ENCODE data around the gene RELN.
"Not testable (repeated sequence)": the region's sequence is repeated elsewhere in the genome, so short reads cannot be mapped to it uniquely, and the experiment has no call there.

The RELN gene

DNA sequence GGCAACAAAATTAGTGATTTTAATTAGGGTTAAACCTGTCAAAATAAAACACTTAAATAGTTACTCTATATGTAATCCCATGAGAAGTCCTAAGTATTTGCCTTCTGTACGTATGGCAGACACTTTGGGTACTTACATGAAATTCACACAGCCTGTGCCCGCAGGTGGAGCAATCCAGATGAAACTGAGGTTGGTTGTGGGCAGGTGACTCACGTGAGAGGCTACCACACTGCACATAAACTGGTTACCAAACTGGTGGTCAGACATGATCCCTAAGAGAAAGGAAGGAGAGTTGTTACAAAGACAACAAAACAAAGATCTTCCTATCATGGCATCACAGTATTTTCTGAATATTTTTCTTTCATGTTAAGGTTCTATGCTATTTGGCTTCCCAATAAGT, 156.1 kb downstream of the RELN start:
- H3K27ac Mint-ChIP-seq = no peak overlapping the region
- no peaks in the 10 kb centered on the region for H3K36me3 Mint-ChIP-seq (ENCODE audit: low read depth)
- TF ChIP-seq, protein P1, sequence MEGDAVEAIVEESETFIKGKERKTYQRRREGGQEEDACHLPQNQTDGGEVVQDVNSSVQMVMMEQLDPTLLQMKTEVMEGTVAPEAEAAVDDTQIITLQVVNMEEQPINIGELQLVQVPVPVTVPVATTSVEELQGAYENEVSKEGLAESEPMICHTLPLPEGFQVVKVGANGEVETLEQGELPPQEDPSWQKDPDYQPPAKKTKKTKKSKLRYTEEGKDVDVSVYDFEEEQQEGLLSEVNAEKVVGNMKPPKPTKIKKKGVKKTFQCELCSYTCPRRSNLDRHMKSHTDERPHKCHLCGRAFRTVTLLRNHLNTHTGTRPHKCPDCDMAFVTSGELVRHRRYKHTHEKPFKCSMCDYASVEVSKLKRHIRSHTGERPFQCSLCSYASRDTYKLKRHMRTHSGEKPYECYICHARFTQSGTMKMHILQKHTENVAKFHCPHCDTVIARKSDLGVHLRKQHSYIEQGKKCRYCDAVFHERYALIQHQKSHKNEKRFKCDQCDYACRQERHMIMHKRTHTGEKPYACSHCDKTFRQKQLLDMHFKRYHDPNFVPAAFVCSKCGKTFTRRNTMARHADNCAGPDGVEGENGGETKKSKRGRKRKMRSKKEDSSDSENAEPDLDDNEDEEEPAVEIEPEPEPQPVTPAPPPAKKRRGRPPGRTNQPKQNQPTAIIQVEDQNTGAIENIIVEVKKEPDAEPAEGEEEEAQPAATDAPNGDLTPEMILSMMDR (IDR thresholded peaks at IDR 0.05) = no peak
- no peaks in the 10 kb centered on the region for H3K9me3 Mint-ChIP-seq
- no peaks in the 10 kb centered on the region for H3K4me1 Mint-ChIP-seq
- no peak overlapping the region for H3K4me3 Mint-ChIP-seq
- DNase-seq = no peak
- peaks cover 5% of the 10 kb centered on the region for H3K27me3 Mint-ChIP-seq (ENCODE audit: low read depth, poor library complexity)

DNA sequence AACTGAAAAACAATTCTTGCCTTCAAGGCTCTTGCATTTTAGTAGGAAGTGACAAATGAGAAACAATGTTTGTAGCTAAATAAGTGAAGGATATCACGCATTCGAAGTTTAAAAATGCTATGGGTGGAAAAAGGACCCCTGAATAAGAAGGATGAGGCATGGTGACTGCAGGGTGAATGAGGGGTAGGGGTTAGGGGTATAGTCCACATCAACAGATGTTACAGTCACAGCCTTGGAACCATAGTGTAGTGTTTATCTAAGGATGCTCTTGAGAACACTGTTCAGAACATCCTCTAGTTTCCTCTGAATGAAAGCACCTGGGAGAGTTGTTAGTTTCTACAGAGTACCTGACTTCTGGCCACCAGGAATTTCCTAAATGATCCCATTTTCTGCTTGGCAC, 157.0 kb downstream of the RELN start:
- no peaks in the 10 kb centered on the region for H3K4me1 Mint-ChIP-seq
- H3K36me3 Mint-ChIP-seq (ENCODE audit: low read depth) = no peaks in the 10 kb centered on the region

DNA sequence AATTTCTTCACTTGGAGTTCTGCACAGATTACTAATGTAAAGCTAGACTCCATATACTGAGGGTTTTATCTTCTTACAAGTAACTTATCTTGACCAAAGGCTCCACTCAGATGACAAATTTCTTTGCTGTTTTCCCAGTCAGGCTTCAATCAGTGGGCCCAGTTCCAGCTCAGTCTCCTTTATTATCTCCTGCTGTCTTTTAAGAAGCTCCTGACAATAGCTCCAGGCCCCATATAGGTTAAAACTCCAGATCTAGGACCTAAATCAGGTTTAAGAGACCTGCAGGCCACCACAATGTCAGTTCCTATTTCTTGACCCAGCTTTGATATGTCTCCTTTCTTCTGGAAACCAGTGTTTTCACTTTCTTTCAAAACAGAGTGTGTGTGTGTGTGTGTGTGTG, 165.2 kb downstream of the RELN start:
- no peak for DNase-seq
- Mint-ChIP-seq H3K4me1 (no peaks in the 10 kb centered on the region), H3K9me3 (peaks cover 15% of the 10 kb centered on the region), H3K27ac (no peak overlapping the region), H3K27me3 (ENCODE audit: low read depth, poor library complexity) (peaks cover 9% of the 10 kb centered on the region), H3K4me3 (no peak overlapping the region), H3K36me3 (ENCODE audit: low read depth) (no peaks in the 10 kb centered on the region)
- TF ChIP-seq, protein P1 (IDR thresholded peaks at IDR 0.05) = no peak

More for the DNA sequence above, 157.0 kb downstream of the RELN start:
- Mint-ChIP-seq H3K27me3 (ENCODE audit: low read depth, poor library complexity) (peaks cover 10% of the 10 kb centered on the region), H3K4me3 (no peak overlapping the region), H3K9me3 (no peaks in the 10 kb centered on the region), H3K27ac (no peak overlapping the region)
- TF ChIP-seq, protein P1 (IDR thresholded peaks at IDR 0.05) = no peak
- no peak for DNase-seq

DNA sequence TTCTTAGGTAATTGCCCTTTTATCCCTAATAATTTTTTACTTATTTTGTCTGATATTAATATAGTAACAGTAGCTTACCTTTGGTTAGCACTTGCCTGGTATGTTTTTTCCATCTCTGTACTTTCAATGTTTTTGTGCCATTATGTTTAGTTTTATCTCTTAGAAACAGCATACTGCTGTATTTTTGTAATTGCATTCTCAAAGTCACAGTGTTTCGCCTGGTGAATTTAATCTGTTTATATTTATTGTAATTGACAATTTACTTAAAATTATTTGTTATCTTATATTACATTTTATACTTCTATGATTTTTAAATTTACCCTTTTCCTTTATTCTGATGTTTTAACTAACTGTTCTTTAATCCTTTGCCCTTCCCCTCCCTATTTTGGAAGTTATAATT, 166.4 kb downstream of the RELN start:
- Mint-ChIP-seq H3K9me3 (peaks cover 15% of the 10 kb centered on the region), H3K27me3 (ENCODE audit: low read depth, poor library complexity) (peaks cover 5% of the 10 kb centered on the region), H3K27ac (no peak overlapping the region), H3K4me3 (no peak overlapping the region), H3K36me3 (ENCODE audit: low read depth) (no peaks in the 10 kb centered on the region), H3K4me1 (no peaks in the 10 kb centered on the region)
- no peak for DNase-seq
- TF ChIP-seq, protein P1 (IDR thresholded peaks at IDR 0.05) = no peak

DNA sequence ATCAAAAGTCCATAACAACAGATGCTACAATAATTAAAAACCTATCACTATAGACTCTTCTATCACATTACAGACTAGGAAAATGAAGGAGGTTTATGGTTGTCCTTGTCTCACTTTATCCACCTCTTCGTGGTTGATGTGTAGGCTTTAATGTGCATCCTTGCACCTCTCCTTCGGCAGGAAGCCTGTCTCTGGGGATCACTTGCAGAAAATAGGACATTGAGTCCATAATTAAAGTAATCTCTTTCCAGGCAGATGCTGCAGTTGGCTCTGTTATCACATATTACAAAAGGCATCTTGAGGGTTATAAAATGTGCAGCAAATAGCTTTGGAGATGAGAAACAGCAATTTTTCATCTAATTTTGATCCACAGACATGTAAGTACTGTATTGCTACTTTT, 168.4 kb downstream of the RELN start:
- no peaks in the 10 kb centered on the region for H3K4me1 Mint-ChIP-seq
- no peak overlapping the region for H3K4me3 Mint-ChIP-seq
- H3K27ac Mint-ChIP-seq = no peak overlapping the region
- no peaks in the 10 kb centered on the region for H3K36me3 Mint-ChIP-seq (ENCODE audit: low read depth)
- peaks cover 7% of the 10 kb centered on the region for H3K27me3 Mint-ChIP-seq (ENCODE audit: low read depth, poor library complexity)
- no peak for DNase-seq
- TF ChIP-seq, protein P1 (IDR thresholded peaks at IDR 0.05) = no peak
- peaks cover 15% of the 10 kb centered on the region for H3K9me3 Mint-ChIP-seq

DNA sequence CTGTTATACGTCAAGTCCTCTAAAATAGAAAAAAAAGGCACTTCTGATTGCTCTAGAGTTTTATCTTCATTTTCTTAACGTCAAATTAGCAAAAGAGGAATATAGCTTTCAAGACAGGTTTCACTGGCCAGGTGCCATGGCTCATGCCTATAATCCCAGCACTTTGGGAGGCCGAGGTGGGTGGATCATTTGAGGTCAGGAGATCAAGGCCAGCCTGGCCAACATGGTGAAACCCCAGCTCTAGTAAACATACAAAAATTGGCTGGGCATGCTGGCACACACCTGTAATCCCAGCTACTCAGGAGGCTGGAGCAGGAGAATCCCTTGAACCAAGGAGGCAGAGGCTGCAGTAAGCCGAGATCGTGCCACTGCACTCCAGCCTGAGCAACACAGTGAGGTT, 173.5 kb downstream of the RELN start:
- Mint-ChIP-seq H3K27me3 (ENCODE audit: low read depth, poor library complexity) (peaks cover 18% of the 10 kb centered on the region), H3K4me1 (peaks cover 12% of the 10 kb centered on the region)
- H3K27ac Mint-ChIP-seq; H3K4me3 Mint-ChIP-seq; H3K9me3 Mint-ChIP-seq; DNase-seq; H3K36me3 Mint-ChIP-seq (ENCODE audit: low read depth): not testable (repeated sequence)
